ENCODE data around the gene ITM2C.

ITM2C gene

DNA sequence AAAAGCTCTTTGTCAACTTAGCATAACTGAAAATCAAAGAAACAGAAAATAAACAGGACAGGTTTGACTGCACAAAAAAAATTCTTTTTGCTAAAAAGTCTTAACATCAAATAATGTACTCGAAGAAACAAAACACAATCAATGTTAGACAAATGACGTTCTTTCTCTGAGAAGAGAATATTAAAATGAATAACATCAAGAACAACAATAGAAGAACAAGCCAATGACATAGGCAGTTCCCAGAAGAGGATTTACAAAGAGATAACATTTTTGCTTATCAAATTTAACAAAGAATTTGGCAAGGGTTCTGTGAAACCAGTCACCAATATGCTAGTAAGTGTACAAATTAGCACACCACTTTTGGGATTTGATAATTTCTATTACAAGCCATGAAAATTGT lies 54.5 kb downstream of the ITM2C start:
- CTCF ChIA-PET: interaction anchor here (1.7 kb wide), 1 partner anchor 68 kb away, joined by 4 read pairs; no protein-coding TSS in a partner anchor
- DNase-seq: no peak
- no peaks in the 10 kb centered on the region for H3K36me3 Mint-ChIP-seq
- H3K27me3 Mint-ChIP-seq: peaks cover 18% of the 10 kb centered on the region
- H3K4me3 Mint-ChIP-seq: no peak overlapping the region
- peaks cover 24% of the 10 kb centered on the region for H3K4me1 Mint-ChIP-seq
- H3K9me3 Mint-ChIP-seq: no peaks in the 10 kb centered on the region
- no peak overlapping the region for H3K27ac Mint-ChIP-seq

DNA sequence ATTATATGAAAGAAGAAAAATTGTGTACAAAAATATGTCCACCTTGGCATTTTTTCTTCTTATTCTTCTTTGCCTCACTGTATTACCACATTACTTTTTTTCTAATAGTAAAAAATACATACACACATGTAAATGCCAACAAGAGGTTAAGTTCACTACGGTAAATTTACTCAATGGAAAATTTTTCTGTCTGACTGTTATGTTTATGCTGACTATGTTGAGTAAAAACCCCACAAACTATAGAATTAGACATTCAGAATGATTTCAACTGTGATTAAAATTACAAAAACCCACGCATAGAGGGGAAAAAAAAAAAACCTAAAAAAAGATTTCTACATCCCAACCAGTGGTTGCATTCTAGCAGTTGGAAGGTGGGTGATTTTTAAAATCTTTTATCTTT lies 54.9 kb downstream of the ITM2C start:
- CTCF ChIA-PET: no interaction called here
- no peak for DNase-seq
- no peaks in the 10 kb centered on the region for H3K36me3 Mint-ChIP-seq
- H3K4me3 Mint-ChIP-seq: no peak overlapping the region
- peaks cover 17% of the 10 kb centered on the region for H3K27me3 Mint-ChIP-seq
- no peaks in the 10 kb centered on the region for H3K9me3 Mint-ChIP-seq
- no peak overlapping the region for H3K27ac Mint-ChIP-seq
- peaks cover 29% of the 10 kb centered on the region for H3K4me1 Mint-ChIP-seq

DNA sequence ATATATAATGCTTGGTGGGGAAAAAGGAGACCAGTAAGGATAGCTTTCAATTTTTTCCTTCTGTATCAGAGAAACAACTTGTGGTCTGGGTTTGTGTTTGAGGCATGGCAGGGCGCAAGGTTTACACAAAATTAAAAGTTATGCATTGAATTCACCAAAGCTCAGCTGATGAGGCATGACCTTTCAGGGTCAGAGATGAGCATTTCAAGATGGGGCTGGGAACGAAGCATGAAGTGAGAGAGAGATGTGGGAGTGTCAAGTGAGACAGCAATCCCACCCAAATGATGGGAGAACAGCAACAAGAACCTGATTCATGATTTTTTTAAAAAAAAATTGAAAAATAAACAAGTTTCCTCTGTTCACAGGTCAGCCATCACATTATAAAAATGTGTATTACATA lies 55.4 kb downstream of the ITM2C start:
- Mint-ChIP-seq H3K27me3 (peaks cover 12% of the 10 kb centered on the region), H3K27ac (no peak overlapping the region)

DNA sequence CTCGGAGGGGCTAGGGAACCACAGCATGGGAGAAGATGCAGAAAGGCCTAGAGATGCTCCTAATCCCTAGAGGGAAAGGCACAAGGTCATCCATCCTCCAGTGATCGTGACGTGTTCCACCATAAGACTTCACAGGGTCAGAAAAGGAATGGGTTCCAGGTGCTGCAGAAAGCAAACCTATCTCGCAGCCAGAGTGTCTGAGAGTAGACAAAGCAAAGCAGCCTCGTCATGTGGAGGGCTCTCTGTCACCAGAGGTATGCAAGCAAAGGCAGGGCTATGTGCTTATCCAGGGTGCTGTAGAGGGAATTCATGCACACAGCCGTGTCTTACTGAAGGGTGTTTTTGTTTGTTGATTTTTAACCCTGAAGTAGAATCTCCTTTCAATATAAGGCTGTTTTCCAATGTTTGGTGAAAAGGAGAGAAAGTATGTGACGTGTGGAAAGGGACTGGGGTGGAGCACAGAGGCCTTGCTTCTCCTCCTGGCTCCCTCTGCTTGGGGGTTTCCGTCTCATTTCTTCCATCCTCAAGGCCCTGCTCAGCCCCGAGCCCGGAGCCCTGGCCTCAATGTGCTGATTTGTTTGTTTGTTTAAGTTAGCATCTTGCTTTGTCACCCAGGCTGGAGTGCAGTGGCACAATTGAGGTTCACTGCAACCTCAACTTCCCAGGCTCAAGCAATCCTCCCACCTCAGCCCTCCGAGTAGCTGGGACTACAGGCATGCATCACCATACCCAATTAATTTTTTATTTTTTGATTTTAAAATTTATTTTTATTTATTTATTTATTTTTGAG lies 57.3 kb downstream of the ITM2C start:
- peaks cover 45% of the 10 kb centered on the region for H3K4me1 Mint-ChIP-seq
- no peak overlapping the region for H3K27ac Mint-ChIP-seq
- CTCF ChIA-PET: interaction anchor here (1.0 to 1.7 kb wide), 2 partner anchors 10 to 63 kb away, joined by 3 to 7 read pairs; no protein-coding TSS in a partner anchor

More for the DNA sequence above, 55.4 kb downstream of the ITM2C start:
- no peak for DNase-seq
- Mint-ChIP-seq H3K9me3 (no peaks in the 10 kb centered on the region), H3K4me3 (no peak overlapping the region), H3K4me1 (peaks cover 34% of the 10 kb centered on the region), H3K36me3 (no peaks in the 10 kb centered on the region)
- CTCF ChIA-PET: interaction anchor here (1.7 kb wide), 1 partner anchor 64 kb away, joined by 7 read pairs; no protein-coding TSS in a partner anchor

DNA sequence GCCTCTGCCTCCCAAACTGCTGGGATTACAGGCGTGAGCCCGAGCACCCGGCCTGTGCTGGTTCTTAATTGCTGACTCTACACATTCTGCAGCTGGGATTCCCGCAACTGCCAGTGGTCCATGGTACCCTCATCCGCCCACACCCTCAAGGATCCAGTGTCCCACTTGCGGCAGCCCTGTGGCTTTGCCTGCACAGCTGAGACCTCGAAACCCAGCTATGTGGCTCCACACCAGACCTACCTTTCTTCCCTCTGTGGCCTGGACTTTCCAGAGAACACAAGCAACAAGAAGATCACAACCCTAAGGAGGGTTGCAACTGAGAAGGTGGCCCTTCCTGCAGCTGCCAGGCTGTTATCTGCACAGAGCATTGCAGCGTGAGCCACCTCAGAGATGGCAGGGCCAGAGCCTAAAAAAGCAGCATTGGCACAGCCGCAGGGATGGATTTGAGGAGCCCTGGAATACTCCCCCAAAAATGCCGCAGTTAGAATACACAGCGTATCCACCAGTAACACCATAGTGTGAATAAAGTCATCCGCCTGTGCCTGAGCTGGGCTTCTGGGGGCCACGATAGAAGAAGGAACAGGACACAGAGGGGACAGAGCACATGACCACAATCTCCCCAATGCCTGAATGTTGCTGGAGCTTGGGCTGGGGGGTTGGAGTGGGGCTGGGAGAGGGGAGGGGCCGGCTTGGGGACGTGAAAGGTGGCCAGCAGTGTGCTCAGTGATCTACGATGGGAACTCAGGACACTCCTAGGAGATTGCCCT lies 58.4 kb downstream of the ITM2C start:
- Mint-ChIP-seq H3K9me3 (no peaks in the 10 kb centered on the region), H3K36me3 (no peaks in the 10 kb centered on the region), H3K27me3 (peaks cover 13% of the 10 kb centered on the region), H3K27ac (no peak overlapping the region), H3K4me3 (peak overlapping the region; percentile 10), H3K4me1 (peaks cover 49% of the 10 kb centered on the region)
- DNase-seq: peak; percentile 16
- CTCF ChIA-PET: interaction anchor here (1.0 to 2.0 kb wide), 2 partner anchors 9 to 10 kb away, joined by 3 to 9 read pairs; no protein-coding TSS in a partner anchor

More for the DNA sequence above, 57.3 kb downstream of the ITM2C start:
- Mint-ChIP-seq H3K36me3 (no peaks in the 10 kb centered on the region), H3K4me3 (no peak overlapping the region), H3K27me3 (peaks cover 10% of the 10 kb centered on the region), H3K9me3 (no peaks in the 10 kb centered on the region)
- DNase-seq: peak; percentile 15

DNA sequence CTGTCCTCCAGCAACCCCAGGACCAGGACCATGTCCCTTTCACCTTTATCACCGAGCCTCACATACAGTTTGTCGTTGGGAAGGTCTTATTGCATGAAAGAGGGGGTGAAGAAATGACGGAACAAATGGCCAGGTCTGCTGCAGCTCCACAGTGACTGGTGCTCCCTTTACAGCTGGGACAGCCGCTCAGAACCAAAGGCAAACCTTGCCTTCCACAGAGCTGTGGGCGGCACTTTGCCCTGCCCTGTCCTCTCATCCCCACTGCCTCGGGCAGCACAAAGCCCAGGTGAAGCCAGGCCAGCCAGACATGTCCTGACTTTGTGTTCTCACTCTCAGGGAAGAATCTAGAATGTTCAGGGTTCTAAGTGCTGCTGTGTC lies 59.3 kb downstream of the ITM2C start:
- peak overlapping the region; percentile 88 for H3K27ac Mint-ChIP-seq
- CTCF ChIA-PET: interaction anchor here (0.8 to 4.5 kb wide), 5 partner anchors 11 to 75 kb away, joined by 3 to 61 read pairs (median 9); no protein-coding TSS in a partner anchor
- peaks cover 47% of the 10 kb centered on the region for H3K4me1 Mint-ChIP-seq
- H3K36me3 Mint-ChIP-seq: no peaks in the 10 kb centered on the region
- peaks cover 13% of the 10 kb centered on the region for H3K27me3 Mint-ChIP-seq
- no peaks in the 10 kb centered on the region for H3K9me3 Mint-ChIP-seq
- peak overlapping the region; percentile 76 for H3K4me3 Mint-ChIP-seq
- DNase-seq: no peak

DNA sequence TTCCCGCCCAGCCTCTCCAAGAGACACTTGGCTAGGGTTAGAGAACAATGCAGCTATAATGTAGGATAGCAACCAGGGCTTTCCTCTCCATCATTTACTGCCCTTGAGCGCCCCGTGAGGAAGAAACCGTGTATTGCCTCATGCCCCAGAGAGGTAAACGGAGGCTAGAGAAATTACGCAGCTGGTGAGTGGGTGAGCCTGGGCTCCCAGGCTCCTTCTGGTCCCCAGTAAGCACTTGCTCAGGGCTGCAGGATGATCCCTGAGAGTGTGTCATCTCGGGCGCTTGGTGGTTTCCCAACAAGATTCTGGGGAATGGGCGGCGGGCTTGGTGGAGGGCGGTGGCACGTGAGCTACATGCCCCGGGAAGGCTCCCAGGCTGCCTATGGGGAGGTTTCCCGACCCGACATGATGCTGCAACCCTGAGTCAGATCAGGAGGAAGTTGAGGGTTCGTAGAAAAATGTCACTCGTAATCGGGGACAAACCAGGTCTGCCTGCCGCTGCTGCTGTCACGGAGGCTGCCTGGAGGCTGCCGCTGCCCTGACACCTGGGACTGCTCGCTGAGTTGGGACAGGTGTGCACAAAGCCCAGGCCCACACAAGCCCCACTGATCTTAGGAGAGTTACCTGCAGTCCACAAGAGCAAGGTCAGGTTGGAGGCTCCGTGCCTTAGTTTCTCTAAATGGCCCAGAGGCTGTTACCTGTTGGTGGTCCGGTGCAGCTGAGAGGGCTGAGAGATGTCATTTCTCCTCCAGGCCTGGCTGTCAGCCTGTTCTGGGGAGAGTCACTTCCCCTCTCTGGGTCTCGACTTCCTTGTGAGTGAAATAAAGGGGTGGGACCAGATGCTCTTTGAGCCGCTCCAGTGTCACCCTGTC lies 60.0 kb downstream of the ITM2C start, which contains the start of gene GPR55:
Gene GPR55 (minus strand): TSS at position 773 of the 872 bp plus-strand sequence. CDS start 14,280 bp downstream, outside the sequence.
- peaks cover 44% of the 10 kb centered on the region for H3K4me1 Mint-ChIP-seq

DNA sequence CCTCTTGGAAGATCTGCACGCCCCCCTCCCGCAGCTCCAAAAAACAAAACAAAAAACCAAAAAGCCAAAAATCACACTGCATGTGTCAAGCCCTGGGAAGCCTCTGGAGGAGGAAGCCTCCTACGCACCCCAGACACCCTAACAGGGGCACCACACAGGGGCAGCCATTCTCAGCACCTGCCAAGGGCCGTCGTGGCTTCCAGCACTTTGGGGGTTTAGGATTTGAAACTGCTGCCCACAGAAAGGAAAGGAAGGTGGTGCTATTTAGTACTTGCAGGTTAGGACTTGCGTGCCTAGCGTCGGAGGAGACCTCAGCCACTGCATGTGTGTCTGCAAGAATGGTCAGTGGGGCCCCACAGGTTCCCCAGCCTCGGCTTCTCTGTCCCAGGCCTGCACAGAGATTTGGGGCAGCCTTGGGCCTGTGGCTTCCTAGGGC lies 60.7 kb downstream of the ITM2C start:
- DNase-seq: peak; percentile 21
- H3K27ac Mint-ChIP-seq: peak overlapping the region; percentile 88
- peaks cover 39% of the 10 kb centered on the region for H3K4me1 Mint-ChIP-seq
- no peaks in the 10 kb centered on the region for H3K36me3 Mint-ChIP-seq
- CTCF ChIA-PET: interaction anchor here (0.8 to 4.5 kb wide), 6 partner anchors 13 to 131 kb away, joined by 3 to 61 read pairs (median 3); partner anchors contain the start of gene PSMD1
- H3K9me3 Mint-ChIP-seq: no peaks in the 10 kb centered on the region
- H3K27me3 Mint-ChIP-seq: peaks cover 21% of the 10 kb centered on the region
- H3K4me3 Mint-ChIP-seq: peak overlapping the region; percentile 76

More for the DNA sequence above, 60.0 kb downstream of the ITM2C start, which contains the start of gene GPR55:
- Mint-ChIP-seq H3K27ac (peak within 1 kb of the TSS; percentile 88), H3K9me3 (no peaks in the 10 kb centered on the region), H3K4me3 (peak within 1 kb of the TSS; percentile 76), H3K36me3 (no peaks in the 10 kb centered on the region), H3K27me3 (peaks cover 18% of the 10 kb centered on the region)
- peak; percentile 47 for DNase-seq
- CTCF ChIA-PET: interaction anchor here (0.8 to 4.5 kb wide), 7 partner anchors 11 to 100 kb away, joined by 3 to 61 read pairs (median 4); no protein-coding TSS in a partner anchor

DNA sequence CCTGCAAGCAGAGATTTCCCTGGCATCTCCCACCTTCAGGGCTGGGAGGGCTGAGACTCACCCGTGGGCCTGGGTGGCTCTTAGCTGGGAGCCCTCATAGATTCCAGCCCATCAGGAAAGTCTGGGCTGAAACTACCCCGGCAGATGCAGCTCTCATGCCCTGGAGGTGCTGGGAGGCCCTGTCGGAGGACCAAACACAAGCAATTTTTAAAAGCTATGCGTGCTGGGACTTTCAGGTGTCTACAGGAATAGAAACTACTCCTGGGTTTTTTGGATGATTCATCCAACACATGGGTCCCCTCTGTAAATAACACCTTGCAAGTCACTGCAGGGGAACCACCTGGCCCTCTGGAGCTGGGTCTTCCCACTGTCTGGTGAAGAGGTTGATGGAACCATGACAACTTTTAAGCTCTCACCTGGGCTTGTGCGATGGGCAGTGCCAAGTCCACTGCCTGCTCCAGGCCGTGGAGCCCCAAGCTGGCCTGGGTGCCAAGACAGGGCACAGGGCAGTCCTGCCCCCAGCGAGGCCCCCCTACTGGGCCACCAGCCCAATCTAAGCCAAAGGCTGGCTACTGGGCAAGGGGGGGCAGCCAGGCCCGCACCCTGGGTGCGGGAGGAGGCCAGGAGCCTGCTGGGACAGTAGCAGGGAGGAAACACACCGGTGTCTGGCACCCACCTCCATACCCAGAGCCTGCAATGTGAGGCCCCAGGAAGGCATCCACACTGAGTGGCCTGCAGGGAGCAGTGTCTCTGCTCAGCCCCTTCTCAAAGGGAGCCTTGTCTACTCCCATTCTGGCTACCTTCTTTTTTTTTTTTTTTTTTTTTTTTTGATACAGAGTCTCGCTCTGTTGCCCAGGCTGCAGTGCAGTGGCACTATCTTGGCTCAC lies 61.4 kb downstream of the ITM2C start:
- Mint-ChIP-seq H3K36me3 (no peaks in the 10 kb centered on the region), H3K4me3 (no peak overlapping the region), H3K9me3 (no peaks in the 10 kb centered on the region), H3K4me1 (peaks cover 36% of the 10 kb centered on the region), H3K27me3 (peaks cover 22% of the 10 kb centered on the region), H3K27ac (peak overlapping the region; percentile 88)
- CTCF ChIA-PET: interaction anchor here (0.8 to 4.5 kb wide), 8 partner anchors 12 to 131 kb away, joined by 3 to 61 read pairs (median 3); partner anchors contain the start of gene PSMD1
- peak; percentile 41 for DNase-seq

DNA sequence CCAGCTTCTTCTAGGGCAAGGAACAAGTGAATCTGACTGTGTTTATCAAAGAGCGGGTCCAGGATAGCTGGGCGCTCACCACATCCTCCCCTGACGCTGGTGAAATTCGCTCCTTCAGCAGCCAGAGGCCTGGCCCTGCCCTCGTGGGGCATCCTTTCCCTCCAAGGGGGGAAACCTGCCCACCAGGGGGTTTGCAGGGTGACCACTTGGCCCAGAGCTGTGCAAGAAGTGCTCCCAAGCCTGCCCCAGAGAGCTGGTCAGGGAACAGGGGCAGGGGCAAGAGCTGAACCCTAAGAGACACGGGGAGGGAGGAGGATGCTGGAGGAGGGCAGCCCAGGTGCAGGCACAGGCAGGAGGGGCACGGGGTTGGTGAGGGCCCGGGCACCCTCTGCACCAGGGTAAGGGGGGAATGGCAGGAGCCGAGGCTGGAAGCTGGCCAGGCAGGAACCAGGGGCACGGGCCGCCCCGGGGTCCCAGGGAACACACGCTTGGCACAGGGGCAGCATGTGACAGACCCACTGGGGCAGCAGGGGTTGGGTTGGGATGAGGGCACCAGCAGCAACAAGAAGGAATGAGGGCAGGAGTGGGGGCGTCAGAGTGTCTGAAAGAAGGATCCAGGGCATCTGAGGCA lies 63.1 kb downstream of the ITM2C start:
- Mint-ChIP-seq H3K9me3 (no peaks in the 10 kb centered on the region), H3K4me1 (peaks cover 43% of the 10 kb centered on the region), H3K27ac (no peak overlapping the region), H3K36me3 (no peaks in the 10 kb centered on the region), H3K27me3 (peaks cover 26% of the 10 kb centered on the region), H3K4me3 (no peak overlapping the region)
- CTCF ChIA-PET: interaction anchor here (0.8 to 4.5 kb wide), 6 partner anchors 11 to 103 kb away, joined by 3 to 61 read pairs (median 3); no protein-coding TSS in a partner anchor
- DNase-seq: no peak
